Measurements from ENCODE around the gene LDHD.

The LDHD gene

GRCh38 chr16:75068085-75069031 is 48.2 kb downstream of the LDHD start:
- no peak for DNase-seq (ENCODE audit: low spot score)
- in situ Hi-C loops (cut with MboI; ENCODE audit: low sequenced_read_pairs, unreplicated experiment) = no loop called here
- TF ChIP-seq CTCF (IDR thresholded peaks at IDR 0.05; ENCODE audit: borderline replicate concordance, control extremely low read depth, extremely low read depth, insufficient read depth, missing control alignments) = no peak

GRCh38 chr16:75066861-75067447 is 49.6 kb downstream of the LDHD start:
- no peak for TF ChIP-seq CTCF (IDR thresholded peaks at IDR 0.05; ENCODE audit: borderline replicate concordance, control extremely low read depth, extremely low read depth, insufficient read depth, missing control alignments)
- in situ Hi-C loops (cut with MboI; ENCODE audit: low sequenced_read_pairs, unreplicated experiment) = no loop called here
- no peak for DNase-seq (ENCODE audit: low spot score)

- in situ Hi-C loops (cut with MboI; ENCODE audit: low sequenced_read_pairs, unreplicated experiment) = no loop called here
- no peak for DNase-seq (ENCODE audit: low spot score)
- TF ChIP-seq CTCF (IDR thresholded peaks at IDR 0.05; ENCODE audit: borderline replicate concordance, control extremely low read depth, extremely low read depth, insufficient read depth, missing control alignments) = no peak
Observed at GRCh38 chr16:75065521-75066149, 50.9 kb downstream of the LDHD start.

- in situ Hi-C loops (cut with MboI; ENCODE audit: low sequenced_read_pairs, unreplicated experiment) = no loop called here
- no peak for TF ChIP-seq CTCF (IDR thresholded peaks at IDR 0.05; ENCODE audit: borderline replicate concordance, control extremely low read depth, extremely low read depth, insufficient read depth, missing control alignments)
- no peak for DNase-seq (ENCODE audit: low spot score)
Observed at GRCh38 chr16:75065149-75065505, 51.5 kb downstream of the LDHD start.

- DNase-seq (ENCODE audit: low spot score) = no peak
- no peak for TF ChIP-seq CTCF (IDR thresholded peaks at IDR 0.05; ENCODE audit: borderline replicate concordance, control extremely low read depth, extremely low read depth, insufficient read depth, missing control alignments)
- in situ Hi-C loops (cut with MboI; ENCODE audit: low sequenced_read_pairs, unreplicated experiment) = no loop called here
Observed at GRCh38 chr16:75064403-75065148, 52.0 kb downstream of the LDHD start.

- TF ChIP-seq CTCF (IDR thresholded peaks at IDR 0.05; ENCODE audit: borderline replicate concordance, control extremely low read depth, extremely low read depth, insufficient read depth, missing control alignments) = no peak
- in situ Hi-C loops (cut with MboI; ENCODE audit: low sequenced_read_pairs, unreplicated experiment) = no loop called here
- no peak for DNase-seq (ENCODE audit: low spot score)
Observed at GRCh38 chr16:75063549-75064088, 53.0 kb downstream of the LDHD start.
